NK-92 treated with Interleukin-12 subunit alpha and Interleukin-12 subunit beta, amount 100 ng/mL, for 24 hours (cell line): Measurements from ENCODE around the gene AGPS.
"Not testable (repeated sequence)": the region's sequence is repeated elsewhere in the genome, so short reads cannot be mapped to it uniquely, and the experiment has no call there.

Experiments
- DNase-seq: peaks from one replicate; lab custom pipeline; 2025; lab: John Stamatoyannopoulos, UW

The AGPS gene

GRCh38 chr2:177474301-177474700 lies 81.7 kb downstream of the AGPS start:
- no peak for DNase-seq

GRCh38 chr2:177474998-177475397 lies 82.4 kb downstream of the AGPS start:
- no peak for DNase-seq

DNA sequence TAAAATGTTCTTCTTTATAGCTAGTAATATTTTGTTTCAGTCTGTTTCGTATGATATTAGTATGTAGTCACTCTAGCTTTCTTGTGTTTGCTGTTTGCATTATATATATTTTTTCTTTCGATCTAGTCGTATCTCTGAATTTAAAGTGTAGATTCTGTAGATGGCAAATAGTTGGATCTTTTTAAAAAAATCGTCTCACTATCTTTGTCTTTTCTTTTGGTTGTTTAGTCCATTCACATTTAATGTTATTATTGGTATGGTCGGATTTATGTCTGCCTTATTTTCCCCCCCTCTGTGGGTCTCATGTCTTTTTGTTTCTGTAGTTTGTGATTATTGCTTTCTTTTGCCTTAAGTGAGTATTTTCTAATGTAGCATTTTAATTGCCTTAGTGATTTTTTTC lies 84.3 kb downstream of the AGPS start:
- DNase-seq: no peak

DNA sequence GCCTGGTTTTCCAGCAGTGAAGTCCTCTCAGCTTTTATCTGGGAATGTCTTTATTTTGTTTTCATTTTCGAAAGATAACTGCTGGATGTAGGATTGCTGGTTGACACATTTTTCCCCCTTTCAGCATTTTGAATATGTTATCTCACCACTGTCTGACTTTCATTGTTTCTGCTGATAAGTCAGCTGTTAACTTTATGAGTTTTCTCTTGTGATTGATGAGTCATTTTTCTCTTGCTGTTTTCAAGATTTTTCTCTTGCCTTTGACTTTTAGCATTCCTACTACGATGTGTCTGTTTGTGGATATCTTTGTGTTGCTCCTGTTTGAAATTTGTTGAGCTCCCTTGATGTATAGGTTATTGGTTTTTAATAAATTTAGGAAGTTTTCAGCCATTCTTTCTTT lies 85.5 kb downstream of the AGPS start:
- DNase-seq: no peak

GRCh38 chr2:177478907-177479306 lies 86.3 kb downstream of the AGPS start:
- no peak for DNase-seq

DNA sequence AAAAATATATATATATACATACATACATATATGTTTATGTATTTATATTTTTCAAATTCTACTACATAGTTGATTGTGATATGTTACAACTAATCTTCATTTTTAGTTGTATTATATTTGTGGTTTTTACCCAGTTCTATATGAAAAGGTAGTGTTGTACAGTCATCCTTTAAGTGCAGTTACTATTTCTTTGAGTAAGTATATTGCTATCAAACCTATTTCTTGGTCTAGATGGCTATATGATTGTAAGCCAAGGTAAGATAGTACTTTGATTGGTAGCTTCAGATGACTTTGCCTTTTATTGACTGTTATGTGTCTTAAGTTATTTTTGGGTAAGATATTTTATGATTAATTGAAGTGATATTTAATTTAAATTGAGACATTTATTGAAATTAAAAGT lies 89.6 kb downstream of the AGPS start:
- DNase-seq: no peak

DNA sequence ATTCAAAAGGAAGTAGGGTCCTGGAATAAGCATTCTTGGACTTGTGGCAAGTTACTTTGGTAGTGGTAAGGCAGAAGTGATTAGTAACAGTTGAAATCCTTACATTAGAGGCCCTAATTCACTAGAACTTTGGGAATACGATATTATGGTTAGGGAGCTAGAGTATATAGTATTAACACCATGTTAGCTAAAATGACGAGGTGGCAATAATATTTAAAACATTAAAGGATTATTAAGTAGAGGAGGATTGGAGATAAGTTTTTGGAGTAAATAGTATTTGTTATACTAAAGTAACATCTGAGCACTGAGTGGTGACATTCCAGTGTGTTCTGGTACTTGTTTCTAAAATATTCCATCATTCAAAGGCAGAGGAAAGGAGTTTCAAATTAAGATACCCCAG lies 91.0 kb downstream of the AGPS start:
- no peak for DNase-seq

- DNase-seq: no peak
Measured at GRCh38 chr2:177484180-177484795, 91.7 kb downstream of the AGPS start.

- not testable (repeated sequence) for DNase-seq
Measured at GRCh38 chr2:177485657-177486056, 93.1 kb downstream of the AGPS start.

GRCh38 chr2:177489719-177490301 lies 97.2 kb downstream of the AGPS start:
- no peak for DNase-seq

DNA sequence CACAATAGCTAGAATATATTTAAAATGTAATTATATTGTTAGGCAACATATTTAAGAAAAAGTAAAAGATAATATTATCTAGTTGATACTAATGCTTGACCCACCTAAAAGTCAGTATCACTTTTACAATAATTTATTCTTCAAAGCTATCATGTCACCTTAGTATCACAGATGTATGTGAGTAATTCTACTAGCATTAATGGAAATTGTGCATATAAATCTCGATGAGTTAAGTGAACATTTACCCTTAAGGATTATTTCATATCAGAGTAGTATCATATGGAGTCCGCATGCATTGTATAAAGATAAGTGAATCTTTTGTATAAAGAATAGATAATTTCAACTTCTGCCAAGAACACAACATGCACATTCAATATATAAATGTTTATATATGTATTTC lies 103.4 kb downstream of the AGPS start:
- no peak for DNase-seq

GRCh38 chr2:177496921-177497320 lies 104.3 kb downstream of the AGPS start:
- no peak for DNase-seq

DNA sequence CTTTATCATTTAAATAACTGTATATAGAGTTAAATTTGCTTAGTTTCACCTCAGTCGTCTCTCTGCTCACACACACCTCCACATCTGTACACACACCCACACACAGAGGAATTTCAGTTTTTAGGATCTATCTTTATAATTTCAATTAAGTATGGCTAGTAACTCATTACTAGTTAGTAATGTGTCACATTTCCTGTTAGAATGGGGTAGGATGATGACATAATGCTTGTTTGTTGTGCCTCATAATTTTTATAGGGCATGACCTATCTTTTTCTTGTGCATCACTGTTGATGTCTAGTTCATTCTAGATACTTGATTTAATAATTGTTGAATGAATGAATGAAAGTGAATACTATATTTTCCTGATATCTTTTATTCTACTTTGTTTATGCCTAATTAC lies 108.6 kb downstream of the AGPS start:
- DNase-seq: no peak

- DNase-seq: no peak
Measured at GRCh38 chr2:177506505-177506904, 113.9 kb downstream of the AGPS start.

- DNase-seq: no peak
Measured at GRCh38 chr2:177506998-177507397, 114.4 kb downstream of the AGPS start.

- DNase-seq: no peak
Measured at GRCh38 chr2:177516824-177517544, 124.4 kb downstream of the AGPS start.

- no peak for DNase-seq
Measured at GRCh38 chr2:177518754-177519153, 126.2 kb downstream of the AGPS start.

DNA sequence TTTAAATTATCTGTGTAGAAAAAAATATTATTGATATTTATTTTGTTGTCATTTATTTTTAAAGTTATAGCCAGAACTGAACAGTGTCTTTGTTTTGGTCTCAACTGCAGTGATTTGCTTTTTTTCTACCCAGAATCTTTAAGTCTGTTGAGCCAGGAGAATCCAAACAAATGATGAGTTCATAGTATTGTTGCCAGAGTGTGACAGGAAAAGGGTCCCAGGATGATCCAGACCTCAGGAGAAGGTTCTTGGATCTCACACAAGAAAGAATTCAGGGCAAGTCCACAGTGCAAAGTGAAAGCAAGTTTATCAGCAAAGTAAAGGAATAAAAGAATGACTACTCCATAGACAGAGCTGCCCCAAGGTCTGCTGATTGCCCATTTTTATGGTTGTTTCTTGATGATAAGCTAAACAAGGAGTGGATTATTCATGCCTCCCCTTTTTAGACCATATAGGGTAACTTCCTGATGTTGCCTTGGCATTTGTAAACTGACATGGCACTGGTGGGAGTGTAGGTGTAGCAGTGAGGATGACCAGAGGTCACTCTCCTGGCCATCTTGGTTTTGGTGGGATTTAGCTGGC lies 127.1 kb downstream of the AGPS start:
- DNase-seq: no peak

DNA sequence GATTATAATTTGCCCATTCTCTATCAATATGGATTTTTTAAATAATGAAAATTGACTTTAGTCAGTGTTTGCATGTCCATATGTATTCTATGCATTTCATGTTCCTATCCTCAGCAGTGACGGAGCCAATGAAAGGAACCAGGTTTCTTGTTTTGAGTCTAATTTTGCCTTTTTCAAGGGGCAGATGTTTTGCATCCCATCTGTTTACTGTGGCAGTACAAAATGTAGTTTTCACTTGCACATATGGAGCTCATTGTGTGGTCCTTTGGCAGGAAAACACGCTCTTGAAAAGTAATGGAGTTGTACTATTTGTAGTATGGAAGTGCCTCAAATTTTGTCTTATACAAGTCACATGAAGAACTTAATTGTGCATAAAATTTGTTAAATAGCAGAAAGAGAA lies 127.8 kb downstream of the AGPS start:
- no peak for DNase-seq

- no peak for DNase-seq
Measured at GRCh38 chr2:177523781-177524180, 131.2 kb downstream of the AGPS start.

DNA sequence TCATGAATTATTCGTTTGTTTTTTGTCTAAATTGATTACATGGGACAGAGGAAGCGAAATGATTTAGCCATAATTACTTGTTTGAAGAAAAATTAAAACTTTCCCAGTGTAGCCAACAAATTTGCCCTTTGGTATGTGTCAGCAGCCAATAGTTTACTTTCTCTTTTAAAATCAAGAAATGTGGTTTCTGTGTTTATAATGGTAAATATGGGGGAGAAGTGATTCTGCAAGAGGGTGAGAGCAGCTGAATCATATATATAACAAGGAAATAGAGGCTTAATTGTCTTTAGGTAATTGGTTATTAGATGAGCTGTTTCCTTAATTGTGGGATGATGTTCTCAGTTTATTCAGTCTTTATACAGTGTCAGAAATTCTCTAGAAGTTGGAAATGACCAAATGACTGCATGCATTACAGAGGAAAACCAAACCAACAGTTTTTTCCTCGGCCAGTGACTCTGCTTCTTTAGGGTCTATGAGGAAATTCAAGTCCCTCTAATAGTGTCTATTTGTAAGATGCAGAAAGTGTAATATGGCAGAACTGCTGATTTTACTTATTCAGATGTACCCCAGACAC lies 132.9 kb downstream of the AGPS start:
- DNase-seq: no peak

DNA sequence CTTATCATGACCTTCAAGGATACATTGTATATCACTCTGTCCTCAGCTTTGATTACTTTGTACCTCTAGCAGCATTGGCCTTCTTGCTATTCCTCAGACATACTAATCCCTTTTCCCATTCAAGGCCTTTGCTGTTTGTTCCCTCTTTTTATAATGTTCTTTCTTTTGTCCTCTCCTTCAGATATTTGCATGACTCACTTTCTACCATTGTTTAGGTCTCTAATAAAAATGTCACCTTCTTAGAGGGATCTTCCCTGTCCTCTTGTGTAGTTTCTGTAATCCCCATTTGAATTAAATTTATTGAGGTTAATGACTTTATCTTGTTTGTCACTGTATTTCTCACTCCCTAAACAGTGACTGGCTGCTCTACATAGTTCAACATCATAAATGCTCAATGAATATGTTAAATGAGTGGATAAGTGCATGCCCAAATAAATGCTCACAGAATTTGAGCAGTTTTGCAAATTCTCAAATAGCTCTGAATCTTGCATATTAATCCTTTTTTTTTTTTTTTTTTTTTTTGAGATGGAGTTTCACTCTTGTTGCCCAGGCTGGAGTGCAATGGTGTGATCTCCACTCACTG lies 135.9 kb downstream of the AGPS start:
- no peak for DNase-seq

DNA sequence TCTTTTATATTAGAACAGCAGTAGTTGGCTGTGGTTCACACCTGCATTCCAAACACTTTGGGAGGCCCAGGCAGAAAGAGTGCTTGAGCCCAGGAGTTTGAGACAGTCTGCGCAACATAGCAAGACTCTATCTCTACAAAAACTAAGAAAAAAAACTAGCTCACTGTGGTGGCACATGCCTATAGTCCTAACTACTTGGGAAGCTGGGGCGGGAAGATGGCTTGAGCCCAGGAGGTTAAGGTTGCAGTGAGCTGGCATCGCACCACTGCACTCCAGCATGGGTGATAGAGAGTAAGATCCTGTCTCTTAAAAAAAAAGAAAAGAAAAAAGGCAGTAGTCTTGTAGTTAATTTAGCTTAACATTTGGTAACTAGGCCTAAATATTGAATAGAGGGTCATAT lies 136.6 kb downstream of the AGPS start:
- no peak for DNase-seq
